Mesenteric fat pad (tissue), 1 donor: ENCODE measurements around the gene FAM167B. TPM values are rescaled to one million over a fixed set of nuclear protein-coding genes. Genes with fewer than 3 reads are reported as not detected.
A peak's percentile ranks its signal among the peaks of the same experiment; 100 is the strongest.

Experiments used
- DNase-seq: peaks from one replicate; pipeline ENCODE4 v3.0.0-alpha.2; 2020; ENCODE audit warnings: low spot score
- long read RNA-seq: library from polyadenylated mRNA; unstranded; transcript quantifications from one replicate; pipeline ENCODE4 v2.0.0, GENCODE V29; 2020
- total RNA-seq: library from RNA; stranded (reverse); fragmentation: NEBNext Ultra II Directional; extraction: Animal tissue kit (Norgen Biotek cat#: 25700); gene quantifications from one replicate; pipeline ENCODE4 v1.2.1, GENCODE V29; 2021
- donor health status: DM: yes; HTN: yes; CAD: no.

Gene FAM167B
- 7.5 TPM for total RNA-seq
- long read RNA-seq, partial matches to known transcripts, result 0 of 3 reads
- long read RNA-seq, other reads (novel, unspliced or antisense), result 0 of 3 reads

- no peak for DNase-seq
Observed at GRCh38 chr1:32246888-32247273, at the start of gene FAM167B. Gene FAM167B (plus strand): TSS chr1:32247222. CDS start chr1:32247422, 200 bp downstream.

GRCh38 chr1:32197837-32198236 lies 49.2 kb upstream of the FAM167B start:
- DNase-seq, result no peak

GRCh38 chr1:32198237-32199042 lies 48.6 kb upstream of the FAM167B start:
- DNase-seq, result no peak

GRCh38 chr1:32199043-32199716 lies 47.8 kb upstream of the FAM167B start:
- no peak for DNase-seq

- no peak for DNase-seq
Observed at GRCh38 chr1:32199717-32200072, 47.3 kb upstream of the FAM167B start.

- DNase-seq, result no peak
Observed at GRCh38 chr1:32200226-32201010, 46.6 kb upstream of the FAM167B start, which contains the start of gene CCDC28B. Gene CCDC28B (plus strand): TSS chr1:32200595. CDS start chr1:32201936, 1,341 bp downstream.

GRCh38 chr1:32201011-32201855 lies 45.8 kb upstream of the FAM167B start:
- no peak for DNase-seq

- no peak for DNase-seq
Observed at GRCh38 chr1:32204943-32205361, 42.1 kb upstream of the FAM167B start.

GRCh38 chr1:32205401-32206370 lies 41.3 kb upstream of the FAM167B start, which contains the start of gene IQCC:
Gene IQCC (plus strand): TSS chr1:32205671. CDS start chr1:32205682, 11 bp downstream.
- peak; percentile 96 for DNase-seq

- DNase-seq, result no peak
Observed at GRCh38 chr1:32208469-32208868, 38.6 kb upstream of the FAM167B start.

GRCh38 chr1:32208891-32209328 lies 38.1 kb upstream of the FAM167B start, which contains the start of gene DCDC2B:
Gene DCDC2B (plus strand): TSS chr1:32209089. CDS start chr1:32209094, 5 bp downstream.
- no peak for DNase-seq

- DNase-seq, result no peak
Observed at GRCh38 chr1:32215629-32216480, 31.2 kb upstream of the FAM167B start.

GRCh38 chr1:32216566-32216965 lies 30.5 kb upstream of the FAM167B start:
- DNase-seq, result no peak

GRCh38 chr1:32219022-32219421 lies 28.0 kb upstream of the FAM167B start:
- no peak for DNase-seq

- no peak for DNase-seq
Observed at GRCh38 chr1:32220746-32221580, 26.1 kb upstream of the FAM167B start.

- no peak for DNase-seq
Observed at GRCh38 chr1:32221581-32221979, 25.4 kb upstream of the FAM167B start.
